ENCODE measurements around the gene ADGRF3.

DNA sequence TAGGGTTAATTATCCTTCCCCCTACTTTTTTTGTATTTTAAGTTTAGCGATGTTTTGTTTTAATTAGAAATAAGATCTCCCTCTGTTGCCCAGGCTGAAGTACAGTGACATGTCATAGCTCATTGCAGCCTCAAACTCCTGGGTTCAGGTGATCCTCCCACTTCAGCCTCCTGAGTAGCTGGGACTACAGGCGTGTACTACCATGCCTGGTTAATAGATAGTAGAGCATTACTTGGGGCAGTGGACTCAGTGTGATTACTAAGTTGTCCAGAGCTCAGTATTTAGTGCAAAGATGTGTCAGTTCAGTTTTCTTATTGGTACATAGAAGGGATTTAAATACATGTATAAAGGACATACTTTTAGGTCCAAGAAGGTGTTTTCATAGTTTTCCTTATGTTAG, 9.5 kb upstream of the ADGRF3 start:
- TF ChIP-seq, protein P1, sequence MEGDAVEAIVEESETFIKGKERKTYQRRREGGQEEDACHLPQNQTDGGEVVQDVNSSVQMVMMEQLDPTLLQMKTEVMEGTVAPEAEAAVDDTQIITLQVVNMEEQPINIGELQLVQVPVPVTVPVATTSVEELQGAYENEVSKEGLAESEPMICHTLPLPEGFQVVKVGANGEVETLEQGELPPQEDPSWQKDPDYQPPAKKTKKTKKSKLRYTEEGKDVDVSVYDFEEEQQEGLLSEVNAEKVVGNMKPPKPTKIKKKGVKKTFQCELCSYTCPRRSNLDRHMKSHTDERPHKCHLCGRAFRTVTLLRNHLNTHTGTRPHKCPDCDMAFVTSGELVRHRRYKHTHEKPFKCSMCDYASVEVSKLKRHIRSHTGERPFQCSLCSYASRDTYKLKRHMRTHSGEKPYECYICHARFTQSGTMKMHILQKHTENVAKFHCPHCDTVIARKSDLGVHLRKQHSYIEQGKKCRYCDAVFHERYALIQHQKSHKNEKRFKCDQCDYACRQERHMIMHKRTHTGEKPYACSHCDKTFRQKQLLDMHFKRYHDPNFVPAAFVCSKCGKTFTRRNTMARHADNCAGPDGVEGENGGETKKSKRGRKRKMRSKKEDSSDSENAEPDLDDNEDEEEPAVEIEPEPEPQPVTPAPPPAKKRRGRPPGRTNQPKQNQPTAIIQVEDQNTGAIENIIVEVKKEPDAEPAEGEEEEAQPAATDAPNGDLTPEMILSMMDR (IDR thresholded peaks at IDR 0.05; ENCODE audit: borderline replicate concordance, extremely low read depth, low read length, poor library complexity, severe bottlenecking): no peak
- TF ChIP-seq EZH2 (IDR thresholded peaks at IDR 0.05; ENCODE audit: borderline replicate concordance, low read depth, low read length, severe bottlenecking): no peak

All from DND-41 (cell line).